Testis (tissue), 3 donors: ENCODE measurements around the gene CNPPD1. TPM values are rescaled to one million over a fixed set of nuclear protein-coding genes. Genes with fewer than 3 reads are reported as not detected.

Experiments
- DNase-seq: peaks from one replicate; pipeline ENCODE4 v3.0.0-alpha.2; 2019
- H3K27ac ChIP-seq, 2 donors: fragments of 200-600 bp; sonication (generic); one replicate each; pipeline ENCODE4 v1.5.1; 2019
- H3K27me3 ChIP-seq: fragments of 200-600 bp; sonication (generic); one replicate; pipeline ENCODE4 v1.5.1; 2019
- H3K36me3 ChIP-seq: fragments of 200-600 bp; sonication (generic); one replicate; pipeline ENCODE4 v1.5.1; 2017; ENCODE audit warnings: low read depth; ENCODE audit errors: missing control alignments
- H3K4me1 ChIP-seq: fragments of 200-600 bp; sonication (generic); one replicate; pipeline ENCODE4 v1.5.1; 2019
- H3K4me3 ChIP-seq, 2 donors: fragments of 200-600 bp; sonication (generic); one replicate each; pipeline ENCODE4 v1.5.1; 2017 to 2019
- H3K9me3 ChIP-seq: fragments of 200-600 bp; sonication (generic); one replicate; pipeline ENCODE4 v1.5.1; 2017
- POLR2A ChIP-seq: fragments of 450-650 bp; IDR thresholded peaks from one replicate; pipeline ENCODE4 v1.6.1; 2017; ENCODE audit warnings: antibody characterized with exemption, mild to moderate bottlenecking, moderate library complexity
- WGBS, 2 donors: methylation state at CpG; one replicate each; pipeline ENCODE4 v1.1.5; 2018; 5-methylcytosine and 5-hydroxymethylcytosine counted together
- intact Hi-C: fragments of 100-400 bp; cut with DNase I; formaldehyde crosslinking; loops from one replicate; pipeline ENCODE4 v1.15.1; 2023; ENCODE audit warnings: low total_unique reads
- polyA plus RNA-seq: library from polyadenylated mRNA; stranded (reverse); fragments of 350-450 nt; fragmentation: Illumina TruSeq; extraction: RNeasy Lipid Tissue Mini Kit (QIAGEN cat#74804); gene quantifications from one replicate; pipeline ENCODE4 v1.2.3, GENCODE V29; 2014; ENCODE audit warnings: low read depth, low replicate concordance; ENCODE audit not compliant: insufficient read depth
- total RNA-seq, 2 donors: library from RNA; depleted of rRNA; stranded (reverse); fragments of >200 nt; gene quantifications; one replicate each; pipeline ENCODE4 v1.2.3, GENCODE V29; 2016
- TF ChIP-seq, protein P1 (sequence below), 3 experiments: fragments of 450-650 bp in 2 of 3; fragments of 200-600 bp in 1 of 3; sonication (generic) in 1 of 3; IDR thresholded peaks; one replicate each; pipeline ENCODE4 v1.5.1; 2016 to 2019; ENCODE audit warnings: antibody characterized with exemption in 3 of 3, mild to moderate bottlenecking in 2 of 3, moderate library complexity in 1 of 3

CNPPD1 gene
- total and polyA plus RNA-seq, 3 donors from 2014 or later: 38.3 to 68.0 (median 60.5) TPM

DNA sequence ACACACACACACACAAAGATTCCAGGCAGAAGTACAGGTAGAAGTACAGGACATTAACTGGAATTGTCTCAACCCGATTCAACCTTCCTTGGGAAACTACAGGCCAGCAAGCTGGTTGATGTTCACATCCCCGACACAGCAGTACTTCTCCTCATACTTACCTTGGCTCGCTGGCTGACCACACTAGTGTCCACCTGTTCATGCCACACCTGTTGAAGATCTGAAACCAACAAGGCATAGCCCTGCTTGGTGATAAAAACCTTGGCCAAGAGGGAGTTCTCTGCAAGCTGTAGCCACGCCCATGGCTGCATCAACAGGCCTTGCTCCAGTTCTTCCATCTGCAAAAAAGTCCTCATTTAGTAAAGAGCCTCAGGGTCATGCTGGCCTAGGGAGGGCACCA lies 18.7 kb downstream of the CNPPD1 start:
- Histone ChIP-seq H3K27me3 (no peaks in the 10 kb centered on the region), H3K36me3 (no peaks in the 10 kb centered on the region), H3K27ac (no peak overlapping the region), H3K4me3 (no peak overlapping the region), H3K9me3 (no peaks in the 10 kb centered on the region), H3K4me1 (no peaks in the 10 kb centered on the region)
- TF ChIP-seq, protein P1, sequence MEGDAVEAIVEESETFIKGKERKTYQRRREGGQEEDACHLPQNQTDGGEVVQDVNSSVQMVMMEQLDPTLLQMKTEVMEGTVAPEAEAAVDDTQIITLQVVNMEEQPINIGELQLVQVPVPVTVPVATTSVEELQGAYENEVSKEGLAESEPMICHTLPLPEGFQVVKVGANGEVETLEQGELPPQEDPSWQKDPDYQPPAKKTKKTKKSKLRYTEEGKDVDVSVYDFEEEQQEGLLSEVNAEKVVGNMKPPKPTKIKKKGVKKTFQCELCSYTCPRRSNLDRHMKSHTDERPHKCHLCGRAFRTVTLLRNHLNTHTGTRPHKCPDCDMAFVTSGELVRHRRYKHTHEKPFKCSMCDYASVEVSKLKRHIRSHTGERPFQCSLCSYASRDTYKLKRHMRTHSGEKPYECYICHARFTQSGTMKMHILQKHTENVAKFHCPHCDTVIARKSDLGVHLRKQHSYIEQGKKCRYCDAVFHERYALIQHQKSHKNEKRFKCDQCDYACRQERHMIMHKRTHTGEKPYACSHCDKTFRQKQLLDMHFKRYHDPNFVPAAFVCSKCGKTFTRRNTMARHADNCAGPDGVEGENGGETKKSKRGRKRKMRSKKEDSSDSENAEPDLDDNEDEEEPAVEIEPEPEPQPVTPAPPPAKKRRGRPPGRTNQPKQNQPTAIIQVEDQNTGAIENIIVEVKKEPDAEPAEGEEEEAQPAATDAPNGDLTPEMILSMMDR (IDR thresholded peaks at IDR 0.05): no peak
- TF ChIP-seq POLR2A: no peak
- intact Hi-C loops: loop anchor here (10.0 kb wide), 1 partner anchor 103 kb away; no protein-coding TSS in a partner anchor
- WGBS, 2 donors: 94 to 96% methylated on average over 4 of the region's 4 CpGs
- DNase-seq: no peak

DNA sequence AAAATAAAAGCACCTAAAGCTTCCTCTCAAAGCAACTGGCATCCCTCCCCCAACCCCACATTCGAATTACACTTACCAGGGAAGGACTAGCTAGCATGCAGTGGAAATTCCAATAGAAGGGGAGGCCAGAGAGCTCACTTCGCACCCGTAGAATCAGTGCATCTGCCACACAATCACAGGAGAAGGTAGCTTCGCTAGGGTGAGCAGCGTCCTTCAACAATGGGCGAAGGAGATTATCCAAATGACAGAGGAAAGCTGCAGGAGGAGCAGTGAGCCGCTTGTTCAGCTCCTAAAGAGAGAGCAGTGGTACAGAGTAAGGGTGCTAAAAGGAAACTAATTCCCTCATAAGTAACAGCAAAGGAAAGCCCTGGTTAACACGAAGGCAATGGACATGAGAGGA lies 19.3 kb downstream of the CNPPD1 start:
- no peak for DNase-seq
- H3K36me3 ChIP-seq: no peaks in the 10 kb centered on the region

DNA sequence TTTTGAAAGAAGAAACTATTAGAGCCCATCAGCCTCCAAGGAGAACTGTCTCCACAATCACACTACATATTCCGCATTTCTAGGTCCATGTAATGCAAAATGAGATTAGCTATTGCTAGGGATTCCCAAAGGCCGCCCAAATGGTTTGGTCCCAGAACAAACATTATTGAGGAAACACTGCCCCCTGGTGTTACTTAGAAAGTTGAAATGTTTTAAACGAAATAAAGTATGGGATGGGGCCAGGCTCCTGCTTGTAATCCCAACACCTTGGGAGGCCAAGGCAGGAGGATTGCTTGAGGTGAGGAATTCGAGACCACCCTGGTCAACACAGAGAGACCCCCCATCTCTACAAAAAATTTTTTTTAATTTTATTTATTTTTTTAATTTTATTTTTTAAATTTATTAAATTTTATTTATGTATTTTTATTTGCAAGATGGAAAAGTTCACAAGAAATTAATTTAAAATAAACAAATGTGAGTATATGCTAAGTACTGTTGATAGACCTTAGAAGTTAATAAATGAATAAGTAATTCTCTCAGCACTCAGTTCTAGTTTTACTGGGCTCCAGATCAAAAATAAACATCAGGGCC lies 21.6 kb downstream of the CNPPD1 start:
- intact Hi-C loops: loop anchor here (10.0 kb wide), 1 partner anchor 100 kb away; no protein-coding TSS in a partner anchor
- no peak for TF ChIP-seq POLR2A
- TF ChIP-seq, protein P1 (IDR thresholded peaks at IDR 0.05): peak; percentile 62 to 75 (median 68)
- H3K27ac ChIP-seq: no peak overlapping the region
- no peaks in the 10 kb centered on the region for H3K9me3 ChIP-seq
- no peak overlapping the region for H3K4me3 ChIP-seq
- H3K36me3 ChIP-seq: no peaks in the 10 kb centered on the region
- no peaks in the 10 kb centered on the region for H3K27me3 ChIP-seq
- no peaks in the 10 kb centered on the region for H3K4me1 ChIP-seq
- WGBS, 2 donors: 20 to 27% methylated on average over 4 of the region's 4 CpGs
- DNase-seq: peak; percentile 49

More for the DNA sequence above, 19.3 kb downstream of the CNPPD1 start:
- no peaks in the 10 kb centered on the region for H3K4me1 ChIP-seq
- 87 to 93% methylated on average over 8 of the region's 8 CpGs for WGBS, 2 donors
- TF ChIP-seq, protein P1 (IDR thresholded peaks at IDR 0.05): no peak
- no peak for TF ChIP-seq POLR2A
- H3K27me3 ChIP-seq: no peaks in the 10 kb centered on the region
- no peak overlapping the region for H3K27ac ChIP-seq
- intact Hi-C loops: loop anchor here (10.0 kb wide), 1 partner anchor 103 kb away; no protein-coding TSS in a partner anchor
- H3K4me3 ChIP-seq: no peak overlapping the region
- H3K9me3 ChIP-seq: no peaks in the 10 kb centered on the region

DNA sequence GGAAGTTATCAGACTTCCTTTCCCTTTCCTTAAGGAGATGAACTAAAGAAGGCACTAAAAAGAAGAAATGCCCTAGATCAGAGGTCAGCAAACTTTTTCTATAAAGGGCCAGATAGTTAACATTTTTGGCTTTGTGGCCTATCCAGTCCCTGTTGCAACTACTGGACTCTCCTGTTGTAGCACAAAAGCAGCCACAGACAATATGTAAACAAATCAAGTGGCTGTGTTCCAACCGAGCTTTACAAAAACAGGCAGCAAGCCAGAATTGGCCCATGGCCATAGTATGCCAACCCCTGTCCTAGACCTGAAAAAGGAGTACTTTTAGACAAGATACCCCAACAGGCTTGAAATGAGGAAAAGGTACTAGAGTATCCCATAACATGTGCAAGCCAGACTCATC lies 27.1 kb downstream of the CNPPD1 start:
- H3K27me3 ChIP-seq: no peaks in the 10 kb centered on the region
- H3K4me1 ChIP-seq: no peaks in the 10 kb centered on the region
- no peaks in the 10 kb centered on the region for H3K9me3 ChIP-seq
- DNase-seq: no peak
- H3K4me3 ChIP-seq: no peak overlapping the region
- intact Hi-C loops: loop anchor here (10.0 kb wide), 1 partner anchor 95 kb away; no protein-coding TSS in a partner anchor
- no peak overlapping the region for H3K27ac ChIP-seq
- no peaks in the 10 kb centered on the region for H3K36me3 ChIP-seq
- 38 to 55% methylated on average over 1 of the region's 1 CpG for WGBS, 2 donors
- TF ChIP-seq, protein P1 (IDR thresholded peaks at IDR 0.05): no peak
- no peak for TF ChIP-seq POLR2A

DNA sequence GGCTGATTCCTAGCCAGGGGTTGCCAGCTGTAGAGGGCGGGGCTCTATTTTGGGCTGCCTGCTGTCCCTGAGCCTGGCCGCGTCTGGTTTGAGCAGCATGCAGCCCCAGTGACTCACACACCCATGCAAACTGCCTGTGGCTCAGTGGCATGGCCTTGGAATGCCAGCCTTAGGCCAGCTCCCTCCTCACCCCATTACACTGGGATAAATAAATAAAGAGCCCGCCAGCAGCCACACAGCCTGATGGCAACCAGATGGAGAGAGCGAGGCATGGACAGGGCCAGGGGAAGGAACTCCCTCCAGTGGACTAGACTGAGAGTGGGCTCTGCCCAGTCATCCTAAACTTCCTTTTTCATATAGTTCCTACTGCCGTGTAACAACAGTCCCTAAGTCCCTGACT lies 34.4 kb downstream of the CNPPD1 start:
- TF ChIP-seq POLR2A: no peak
- TF ChIP-seq, protein P1 (IDR thresholded peaks at IDR 0.05): no peak
- H3K27ac ChIP-seq: no peak overlapping the region
- H3K4me3 ChIP-seq: no peak overlapping the region
- no peaks in the 10 kb centered on the region for H3K9me3 ChIP-seq
- no peak for DNase-seq
- intact Hi-C loops: no loop called here
- no peaks in the 10 kb centered on the region for H3K4me1 ChIP-seq
- WGBS, 2 donors: 85 to 96% methylated on average over 4 to 6 of the region's 6 CpGs
- no peaks in the 10 kb centered on the region for H3K36me3 ChIP-seq
- H3K27me3 ChIP-seq: no peaks in the 10 kb centered on the region
